ENCODE measurements around the gene GINS2.

The GINS2 gene

DNA sequence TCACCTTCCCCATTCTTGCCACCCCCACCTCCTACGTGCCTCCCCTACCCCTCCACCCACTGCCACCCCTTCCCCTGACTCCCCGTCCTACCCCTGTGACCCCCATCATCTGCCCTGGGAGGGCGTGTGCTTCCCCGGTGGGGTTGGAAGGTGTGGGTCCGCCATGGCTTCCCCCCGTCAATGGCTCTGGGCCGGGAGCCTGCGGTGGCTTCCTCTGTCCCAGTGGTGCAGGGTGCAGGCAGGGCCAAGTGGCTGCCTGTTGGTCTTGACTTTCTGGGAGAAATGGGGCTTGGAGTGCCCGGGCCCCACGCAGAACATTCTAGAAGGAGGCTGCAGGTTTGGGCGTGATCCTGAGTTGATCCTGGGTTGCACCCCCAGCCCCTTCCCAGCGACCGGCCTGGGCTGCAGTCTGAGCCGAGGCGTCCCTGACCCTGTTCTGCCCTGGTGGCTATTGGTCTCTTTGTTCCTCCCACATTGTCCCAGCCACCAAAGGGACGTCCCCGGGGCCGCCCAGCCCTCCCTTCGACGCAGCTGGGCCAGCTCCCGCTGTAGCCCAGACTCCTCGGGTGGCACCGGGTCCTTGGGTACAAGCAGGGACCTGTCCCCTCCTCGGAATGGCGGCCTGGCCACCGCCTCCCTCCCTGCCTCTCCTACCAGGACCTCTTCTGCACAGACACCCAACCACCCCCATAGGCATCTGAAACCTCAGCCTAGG, 49.9 kb downstream of the GINS2 start:
- no peak for DNase-seq

DNA sequence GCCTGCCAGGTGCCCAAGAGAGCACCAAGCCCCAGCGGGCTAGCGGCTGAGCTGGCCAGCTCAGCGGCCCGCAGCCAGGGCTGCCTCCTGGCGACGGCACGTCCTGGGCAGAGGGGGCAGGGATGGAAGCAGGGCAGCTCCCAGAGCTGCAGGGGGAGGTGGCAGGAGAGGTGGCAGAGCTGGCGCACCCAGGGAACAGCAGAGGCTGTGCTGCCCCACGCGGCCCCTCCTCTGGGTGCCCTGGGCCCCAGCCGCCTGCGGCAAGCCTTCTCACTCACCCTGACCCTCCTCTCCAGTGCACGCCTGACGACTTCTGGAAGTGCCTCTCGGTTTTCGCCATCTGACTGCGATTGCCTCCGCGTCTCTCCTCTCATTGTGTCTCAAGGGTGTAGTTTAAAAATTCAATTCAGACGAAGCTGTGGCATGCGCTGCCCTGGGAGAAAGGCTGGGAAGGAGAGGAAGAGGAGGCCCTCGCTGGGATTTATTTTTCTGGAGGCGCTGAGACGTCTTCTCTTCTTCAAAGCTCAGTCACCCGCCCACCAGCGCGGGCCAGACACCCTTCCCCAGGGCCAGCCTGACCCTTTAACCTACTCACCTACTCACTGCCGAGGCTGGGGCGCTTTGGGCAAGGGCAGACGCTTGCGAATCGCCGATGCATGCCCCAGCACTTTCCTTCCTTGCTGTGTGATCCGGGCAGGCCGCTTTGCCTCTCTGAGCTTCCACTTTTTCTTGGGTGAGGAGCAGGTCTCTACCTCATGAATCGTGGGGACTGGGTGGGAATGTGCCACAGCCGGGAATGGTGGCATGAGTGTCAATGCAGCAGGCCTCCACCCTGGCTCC, 50.7 kb downstream of the GINS2 start:
- no peak for DNase-seq

GRCh38 chr16:85637061-85637807, 51.5 kb downstream of the GINS2 start:
- DNase-seq = no peak

DNA sequence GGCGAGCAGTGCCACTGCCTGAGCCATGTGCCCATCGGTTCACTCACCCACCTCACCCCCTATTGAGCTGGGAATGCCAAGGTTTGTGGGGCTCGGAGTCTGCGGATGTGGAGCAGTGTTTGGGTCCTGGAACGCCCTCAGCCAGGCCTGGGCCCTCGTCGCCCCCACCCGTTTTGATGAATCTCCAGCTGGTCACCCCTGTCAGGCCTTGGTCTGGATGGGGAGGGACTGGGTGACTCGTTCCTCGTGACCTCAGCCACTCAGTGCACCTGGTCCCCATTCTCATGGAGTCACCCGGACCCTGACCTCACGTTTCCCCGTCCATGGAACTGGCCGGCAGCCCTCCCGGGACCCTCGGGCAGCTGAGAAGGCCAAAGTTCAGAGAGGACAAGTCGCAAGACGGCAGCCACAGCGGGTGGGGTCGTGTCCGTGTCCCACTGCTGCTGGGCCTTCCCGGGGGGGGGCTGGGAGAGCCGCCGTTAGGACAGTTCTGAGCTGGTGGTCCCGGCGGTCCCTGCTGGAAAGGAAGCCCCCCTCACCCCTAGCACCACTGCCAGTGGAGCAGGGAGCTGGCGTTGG, 52.4 kb downstream of the GINS2 start:
- DNase-seq = no peak

DNA sequence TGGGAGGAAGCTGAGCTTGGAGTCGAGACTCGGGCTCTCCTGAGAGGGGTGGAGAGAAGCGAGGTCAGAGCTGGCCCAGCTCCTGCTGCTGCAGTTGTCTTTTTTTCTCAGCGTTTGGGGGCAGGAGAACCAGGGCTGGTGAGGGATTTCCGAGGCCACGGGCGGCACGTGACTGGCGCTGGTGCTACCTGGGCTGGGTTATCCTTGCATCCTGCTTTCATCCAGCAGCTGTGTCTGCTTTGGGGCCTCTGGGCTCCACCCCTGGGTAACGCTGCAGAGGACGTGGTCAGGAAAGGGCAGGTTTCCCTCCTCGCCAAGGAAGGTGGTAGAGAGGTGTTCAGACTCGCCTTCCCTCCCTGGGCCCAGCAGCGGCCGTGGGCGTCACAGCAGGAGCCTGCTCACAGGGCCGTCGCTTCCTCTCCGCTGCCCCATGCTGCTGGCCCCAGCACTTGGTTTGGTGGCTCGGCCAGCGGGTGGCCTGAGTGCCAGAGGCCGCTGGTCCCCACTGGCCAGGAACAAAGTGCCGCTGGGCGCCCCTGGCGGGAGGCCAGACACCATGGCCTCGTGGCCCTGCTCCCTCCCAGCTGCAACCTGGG, 53.1 kb downstream of the GINS2 start:
- DNase-seq = no peak

GRCh38 chr16:85634747-85635544, 53.8 kb downstream of the GINS2 start:
- DNase-seq = no peak

GRCh38 chr16:85633888-85634287, 54.9 kb downstream of the GINS2 start:
- no peak for DNase-seq

GRCh38 chr16:85633438-85633743, 55.4 kb downstream of the GINS2 start:
- no peak for DNase-seq

GRCh38 chr16:85632709-85633437, 55.9 kb downstream of the GINS2 start:
- no peak for DNase-seq

GRCh38 chr16:85631802-85632393, 56.9 kb downstream of the GINS2 start:
- no peak for DNase-seq

DNA sequence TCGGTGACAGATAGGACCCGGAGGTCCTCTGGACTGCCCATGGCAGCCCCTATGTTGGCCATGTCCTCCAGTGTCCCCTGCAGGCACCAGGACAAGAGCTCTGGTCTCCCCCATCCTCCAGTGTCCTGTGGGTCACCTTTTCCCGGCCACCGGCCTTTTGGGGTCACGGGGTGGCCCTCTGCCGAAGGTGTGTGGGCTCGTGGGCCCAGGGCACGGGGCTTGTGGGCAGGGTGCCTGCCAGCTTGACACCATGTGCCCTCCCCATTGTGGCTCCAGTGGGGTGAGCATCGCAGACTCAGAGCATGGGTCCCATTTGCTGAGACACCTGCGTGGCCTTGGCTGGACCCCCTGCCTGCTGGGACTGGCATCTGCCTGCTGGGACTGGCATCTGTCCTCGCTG, 57.5 kb downstream of the GINS2 start:
- DNase-seq = no peak

DNA sequence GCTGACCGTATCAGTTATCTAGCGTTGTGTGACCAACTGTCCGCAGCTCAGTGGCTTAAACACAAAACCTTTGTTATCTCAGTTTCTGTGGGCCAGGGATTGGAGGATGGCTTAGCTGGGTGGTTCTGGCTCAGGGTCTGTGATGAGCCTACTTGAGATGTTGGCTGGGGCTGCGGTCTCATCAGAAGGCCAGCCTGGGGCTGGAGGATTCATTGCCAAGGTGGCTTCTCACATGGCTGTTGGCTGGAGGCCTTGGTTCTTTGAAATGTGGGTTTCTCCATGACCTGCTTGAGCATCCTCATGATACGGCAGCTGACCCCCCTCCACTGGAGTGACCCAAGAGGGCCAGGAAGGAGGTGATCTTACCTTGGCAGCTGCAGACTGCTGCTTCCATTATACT, 58.9 kb downstream of the GINS2 start:
- no peak for DNase-seq

DNA sequence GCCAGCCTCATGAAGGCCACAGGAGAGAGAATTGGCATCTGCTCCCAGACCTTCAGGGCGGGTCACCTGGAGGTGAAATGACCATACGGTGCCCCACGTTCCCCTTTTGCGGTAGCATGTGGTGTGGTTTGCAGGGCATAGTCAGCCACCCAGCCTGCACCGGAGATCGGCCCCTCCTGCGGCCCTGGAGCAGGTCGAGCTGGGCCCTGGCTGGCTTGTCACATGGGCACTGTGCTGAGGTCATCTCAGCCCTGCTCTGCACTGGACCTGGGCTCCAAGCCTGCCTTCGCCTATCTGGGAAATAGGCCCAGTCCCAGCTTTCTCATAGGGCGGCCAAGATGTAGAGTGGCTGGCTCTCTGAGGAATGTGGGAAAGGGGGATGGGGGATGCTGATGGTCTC, 59.4 kb downstream of the GINS2 start:
- no peak for DNase-seq

GRCh38 chr16:85628645-85629044, 60.1 kb downstream of the GINS2 start:
- DNase-seq = no peak

DNA sequence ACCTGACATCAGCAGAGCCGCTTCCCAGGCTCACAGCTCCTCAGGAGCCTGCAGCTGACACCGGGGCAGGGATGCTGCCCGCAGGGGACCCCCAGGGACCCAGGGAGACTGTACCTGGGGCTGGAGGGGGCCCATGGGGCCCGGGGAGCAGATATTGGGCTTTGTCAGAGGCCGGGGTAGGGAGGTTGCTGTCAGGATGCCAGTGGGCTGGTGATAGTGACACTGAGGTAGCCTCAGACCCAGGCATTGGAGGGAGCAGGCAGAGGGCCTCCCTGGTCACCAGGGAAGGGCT, 60.5 kb downstream of the GINS2 start:
- DNase-seq = no peak

DNA sequence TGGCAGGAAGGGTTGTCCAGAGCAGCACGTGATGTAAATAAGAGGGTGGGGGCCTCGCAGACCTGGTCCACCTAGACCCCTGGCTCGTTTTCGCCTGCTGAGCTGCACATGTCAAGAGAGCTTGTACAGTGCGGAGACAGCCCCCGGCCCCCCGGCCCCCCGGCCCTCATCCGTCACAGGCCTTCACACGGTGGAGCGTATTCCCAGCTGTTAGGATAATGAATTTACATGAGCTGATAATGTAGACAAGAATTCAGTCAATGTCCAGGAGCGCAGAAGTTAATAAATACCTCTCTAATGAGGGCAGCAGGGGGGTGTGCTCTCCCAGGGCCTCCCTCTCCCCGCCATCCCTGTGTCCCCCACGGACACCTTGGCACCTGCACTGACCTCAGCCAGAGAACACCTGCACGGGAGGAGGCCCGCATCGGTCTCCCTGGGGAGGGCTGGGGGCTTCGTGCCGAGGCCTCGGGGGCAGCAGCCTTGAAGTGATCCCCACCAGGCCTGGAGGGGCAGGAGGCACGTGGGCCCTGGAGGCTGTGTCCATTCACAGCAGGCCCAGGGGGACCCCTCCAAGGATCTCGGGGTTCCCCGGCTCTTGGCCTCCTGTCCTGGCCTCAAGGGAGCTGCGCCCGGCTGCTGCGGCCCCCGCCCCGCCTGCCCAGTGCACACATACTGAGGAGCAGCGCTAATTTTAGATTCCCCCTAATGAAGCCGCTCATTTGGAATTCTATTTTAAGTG, 61.1 kb downstream of the GINS2 start:
- no peak for DNase-seq

- no peak for DNase-seq
These were observed 61.7 kb downstream of the GINS2 start for GRCh38 chr16:85627089-85627488.

Measured in fibroblast of skin of back (primary cell).